ENCODE data around the gene SAPCD2.

SAPCD2 gene

GRCh38 chr9:137087409-137087925, 17.1 kb upstream of the SAPCD2 start:
- no peak for TF ChIP-seq CTCF (IDR thresholded peaks at IDR 0.05; ENCODE audit: insufficient read depth, low read length, missing control alignments)
- no peak for DNase-seq (ENCODE audit: low read depth, low spot score)
- H3K4me3 ChIP-seq (ENCODE audit: low read depth, low read length): peak overlapping the region; percentile 78
- CTCF ChIA-PET: interaction anchor here (0.8 to 17.0 kb wide), 8 partner anchors 19 to 361 kb away, joined by 3 to 208 read pairs (median 6); partner anchors contain the start of genes ABCA2, NPDC1 and SAPCD2
- POLR2A ChIA-PET: interaction anchor here (0.6 to 2.6 kb wide), 6 partner anchors 16 to 193 kb away, joined by 3 to 17 read pairs (median 4); partner anchors contain the start of gene TUBB4B

GRCh38 chr9:137086531-137087408, 16.4 kb upstream of the SAPCD2 start, which contains the start of gene MAN1B1:
MAN1B1 (plus strand) TSS chr9:137086985; CDS start chr9:137087000, 15 bp downstream.
- ChIA-PET POLR2A (interaction anchor here (0.6 to 2.6 kb wide), 10 partner anchors 10 to 359 kb away, joined by 3 to 17 read pairs (median 3); partner anchors contain the start of genes SAPCD2, TUBB4B and UAP1L1), CTCF (interaction anchor here (0.6 to 17.0 kb wide), 10 partner anchors 9 to 360 kb away, joined by 3 to 208 read pairs (median 4); partner anchors contain the start of genes NPDC1, SAPCD2 and UAP1L1)
- H3K4me3 ChIP-seq (ENCODE audit: low read depth, low read length): peak within 1 kb of the TSS; percentile 78
- TF ChIP-seq CTCF (IDR thresholded peaks at IDR 0.05; ENCODE audit: insufficient read depth, low read length, missing control alignments): no peak
- DNase-seq (ENCODE audit: low read depth, low spot score): peak; percentile 85

GRCh38 chr9:137085920-137086530, 15.7 kb upstream of the SAPCD2 start:
- no peak for TF ChIP-seq CTCF (IDR thresholded peaks at IDR 0.05; ENCODE audit: insufficient read depth, low read length, missing control alignments)
- no peak for DNase-seq (ENCODE audit: low read depth, low spot score)
- ChIA-PET POLR2A (interaction anchor here (0.6 to 2.6 kb wide), 8 partner anchors 9 to 358 kb away, joined by 3 to 17 read pairs (median 4); partner anchors contain the start of genes SAPCD2, TUBB4B and UAP1L1), CTCF (interaction anchor here (0.9 to 17.0 kb wide), 8 partner anchors 10 to 150 kb away, joined by 3 to 208 read pairs (median 5); partner anchors contain the start of genes NPDC1 and SAPCD2)
- H3K4me3 ChIP-seq (ENCODE audit: low read depth, low read length): peak overlapping the region; percentile 78

GRCh38 chr9:137084526-137084925, 14.2 kb upstream of the SAPCD2 start:
- ChIA-PET CTCF (interaction anchor here (1.0 to 17.0 kb wide), 6 partner anchors 17 to 296 kb away, joined by 3 to 208 read pairs (median 8); partner anchors contain the start of genes ABCA2, NPDC1 and SAPCD2), POLR2A (interaction anchor here (1.3 to 1.8 kb wide), 2 partner anchors 29 to 156 kb away, joined by 4 to 8 read pairs; partner anchors contain the start of gene TUBB4B)
- no peak for TF ChIP-seq CTCF (IDR thresholded peaks at IDR 0.05; ENCODE audit: insufficient read depth, low read length, missing control alignments)
- no peak overlapping the region for H3K4me3 ChIP-seq (ENCODE audit: low read depth, low read length)
- no peak for DNase-seq (ENCODE audit: low read depth, low spot score)

GRCh38 chr9:137083394-137084004, 13.1 kb upstream of the SAPCD2 start:
- peak overlapping the region; percentile 6; the same call in 1 of the 2 replicates for H3K4me3 ChIP-seq (ENCODE audit: low read depth, low read length)
- ChIA-PET CTCF (interaction anchor here (1.2 to 17.0 kb wide), 8 partner anchors 16 to 295 kb away, joined by 3 to 208 read pairs (median 3); partner anchors contain the start of genes ABCA2, NPDC1, SAPCD2 and SLC34A3), POLR2A (interaction anchor here (0.6 to 1.8 kb wide), 4 partner anchors 14 to 157 kb away, joined by 3 to 8 read pairs (median 4); partner anchors contain the start of gene TUBB4B)
- DNase-seq (ENCODE audit: low read depth, low spot score): peak; percentile 75
- no peak for TF ChIP-seq CTCF (IDR thresholded peaks at IDR 0.05; ENCODE audit: insufficient read depth, low read length, missing control alignments)

Measured in AG04449 (cell line).